K562 (cell line): ENCODE data around the gene ATF6B. TPM values are rescaled to one million over a fixed set of nuclear protein-coding genes. Genes with fewer than 3 reads are reported as not detected.
A peak's percentile ranks its signal among the peaks of the same experiment; 100 is the strongest.

Source experiments
- ARID2 ChIP-seq: fragments of 450-650 bp; IDR thresholded peaks from 2 replicates; pipeline ENCODE4 v1.6.1; 2017; ENCODE audit warnings: antibody characterized with exemption, mild to moderate bottlenecking
- CBFA2T2 ChIP-seq: fragments of 450-650 bp; conservative IDR thresholded peaks from 2 replicates; pipeline ENCODE4 v1.6.1; 2017; ENCODE audit warnings: mild to moderate bottlenecking
- EZH2 ChIP-seq: IDR thresholded peaks from 2 replicates; pipeline ENCODE4 v1.6.1; 2012; ENCODE audit warnings: low read depth, mild to moderate bottlenecking, inconsistent platforms, low read length, borderline replicate concordance
- FOXA3 ChIP-seq, 2 experiments: fragments of 450-650 bp in 1 of 2; sonication (generic) in 1 of 2; formaldehyde crosslinking; IDR thresholded peaks in 1 of 2; conservative IDR thresholded peaks in 1 of 2; 2 replicates each; pipeline versions ENCODE4 v1.4.0 to v1.8.0; 2020 to 2022; ENCODE audit warnings: mild to moderate bottlenecking in 2 of 2, missing genetic modification reagents in 1 of 2
- GTF2A2 ChIP-seq: IDR thresholded peaks from 2 replicates; pipeline ENCODE4 v1.6.1; 2016; ENCODE audit warnings: mild to moderate bottlenecking, missing genetic modification characterization, missing compliant biosample characterization
- HINFP ChIP-seq: fragments of 450-650 bp; conservative IDR thresholded peaks from 2 replicates; pipeline ENCODE4 v1.6.1; 2016; ENCODE audit warnings: missing genetic modification characterization, low read depth, mild to moderate bottlenecking, control low read depth, missing compliant biosample characterization
- HNRNPL ChIP-seq: fragments of 200-400 bp; formaldehyde crosslinking; IDR thresholded peaks from 2 replicates; pipeline ENCODE4 v1.6.1; 2017; ENCODE audit warnings: low read depth, mild to moderate bottlenecking, low read length
- ID3 ChIP-seq, 2 experiments: fragments of 250-450 bp in 1 of 2; fragments of 450-650 bp in 1 of 2; sonication (Bioruptor Pico) in 1 of 2; IDR thresholded peaks; 2 replicates each; pipeline versions ENCODE4 v1.6.1 to v1.8.0; 2016 to 2021; ENCODE audit warnings: mild to moderate bottlenecking in 2 of 2, moderate library complexity in 2 of 2, missing compliant biosample characterization in 1 of 2, missing genetic modification characterization in 1 of 2
- JUND ChIP-seq, 2 experiments: IDR thresholded peaks; 2 replicates in 1 of 2; 3 replicates in 1 of 2; pipeline ENCODE4 v1.6.1; 2011; ENCODE audit warnings: borderline replicate concordance in 2 of 2, low read depth in 2 of 2, low read length in 2 of 2, improper control_type of control experiment in 1 of 2, missing biosample characterization in 1 of 2, missing genetic modification characterization in 1 of 2, missing genetic modification reagents in 1 of 2
- MXI1 ChIP-seq: IDR thresholded peaks from 2 replicates; pipeline ENCODE4 v1.6.1; 2011; ENCODE audit warnings: low read depth, mild to moderate bottlenecking, improper control_type of control experiment, low read length
- NFE2 ChIP-seq: IDR thresholded peaks from 2 replicates; pipeline ENCODE4 v1.6.1; 2014; ENCODE audit warnings: antibody characterized with exemption, low read depth
- NUFIP1 ChIP-seq: fragments of 450-650 bp; IDR thresholded peaks from 2 replicates; pipeline ENCODE4 v1.6.1; 2018; ENCODE audit not compliant: partially characterized antibody
- SMARCE1 ChIP-seq: fragments of 450-650 bp; IDR thresholded peaks from 2 replicates; pipeline ENCODE4 v1.7.1; 2016; ENCODE audit warnings: mild to moderate bottlenecking
- SUPT5H ChIP-seq: fragments of 450-650 bp; IDR thresholded peaks from 2 replicates; pipeline ENCODE4 v1.6.1; 2016
- TFE3 ChIP-seq: fragments of 450-650 bp; formaldehyde crosslinking; IDR thresholded peaks from 2 replicates; pipeline ENCODE4 v1.4.0; 2020; ENCODE audit warnings: mild to moderate bottlenecking, mixed read lengths
- TGIF2 ChIP-seq: sonication (generic); formaldehyde crosslinking; IDR thresholded peaks from 2 replicates; pipeline ENCODE4 v1.8.1; 2022; ENCODE audit warnings: mild to moderate bottlenecking, missing genetic modification reagents, moderate library complexity
- THAP7 ChIP-seq: fragments of 250-450 bp; sonication (Bioruptor Pico); IDR thresholded peaks from 2 replicates; pipeline ENCODE4 v1.5.0; 2021
- VEZF1 ChIP-seq: fragments of 200-800 bp; sonication (Bioruptor generic); IDR thresholded peaks from 2 replicates; pipeline ENCODE4 v1.6.1; 2017; ENCODE audit warnings: missing genetic modification characterization, missing compliant biosample characterization
- ZNF140 ChIP-seq: fragments of 250-450 bp; sonication (Bioruptor Pico); IDR thresholded peaks from 2 replicates; pipeline ENCODE4 v1.8.0; 2021; ENCODE audit warnings: moderate library complexity, mild to moderate bottlenecking, inconsistent platforms
- ZNF282 ChIP-seq: sonication (generic); formaldehyde crosslinking; IDR thresholded peaks from 2 replicates; pipeline ENCODE4 v1.8.1; 2023; ENCODE audit warnings: missing genetic modification reagents
- ZNF316 ChIP-seq: fragments of 450-650 bp; IDR thresholded peaks from 2 replicates; pipeline ENCODE4 v1.6.1; 2016
- ZNF551 ChIP-seq: fragments of 250-450 bp; sonication (Bioruptor Pico); IDR thresholded peaks from 2 replicates; pipeline ENCODE4 v1.5.0; 2021; ENCODE audit warnings: mild to moderate bottlenecking, moderate library complexity
- ZNF695 ChIP-seq: fragments of 450-650 bp; formaldehyde crosslinking; IDR thresholded peaks from 2 replicates; pipeline ENCODE4 v1.4.0; 2020; ENCODE audit warnings: mild to moderate bottlenecking, moderate library complexity
- polyA plus RNA-seq, 8 experiments: library from polyadenylated mRNA; depleted of rRNA in 4 of 8; stranded (reverse) in 5 of 8; unstranded in 3 of 8; fragments of >200 nt; fragmentation: Nextera tagmentation in 2 of 8; fragmentation: Illumina TruSeq in 1 of 8; extraction: Ambion mirVana in 2 of 8; extraction: Trizol in 1 of 8; gene quantifications; 2 replicates each; pipeline versions ENCODE4 v1.2.1 to v1.2.3, GENCODE V29; 2011 to 2014; ENCODE audit warnings: inconsistent platforms in 1 of 8, missing spikeins in 1 of 8
- total RNA-seq, 7 experiments: library from RNA; depleted of rRNA in 6 of 7; stranded (reverse); fragments of >200 nt in 6 of 7; fragmentation: Illumina TruSeq in 2 of 7; extraction: Trizol in 2 of 7; gene quantifications; 2 replicates each; pipeline versions ENCODE4 v1.2.1 to v1.2.3, GENCODE V29; 2011 to 2021; ENCODE audit warnings: low replicate concordance in 1 of 7

Gene ATF6B
- total and polyA plus RNA-seq, 9 of the 15 experiments (the other 6 are each of a cell fraction or from before 2014, with no cell fraction given): 20.7 to 131 (median 31.7) TPM

GRCh38 chr6:32152769-32153563 is 24.9 kb upstream of the ATF6B start (continued):
- TF ChIP-seq HINFP (tag): no peak
- no peak for TF ChIP-seq ZNF282 (CRISPR knock-in tag)
- no peak for TF ChIP-seq ID3 (CRISPR knock-in tag; IDR thresholded peaks at IDR 0.05)
- 0 out of 2 replicates have a peak, but pooled peaks have one; percentile 18 for TF ChIP-seq ID3 (tag; IDR thresholded peaks at IDR 0.05)
- TF ChIP-seq SMARCE1: peak; percentile 14; the same call in 1 of the 2 replicates
- no peak for TF ChIP-seq ZNF140 (CRISPR knock-in tag)
- peak; percentile 38; the same call in 1 of the 2 replicates for TF ChIP-seq VEZF1
- peak; percentile 80 for TF ChIP-seq NFE2
- no peak for TF ChIP-seq TFE3 (CRISPR knock-in tag)
- no peak for TF ChIP-seq CBFA2T2
- no peak for TF ChIP-seq ZNF695
- TF ChIP-seq ZNF551 (CRISPR knock-in tag): no peak
- TF ChIP-seq EZH2: no peak
- no peak for TF ChIP-seq MXI1
- TF ChIP-seq THAP7 (CRISPR knock-in tag): no peak
- no peak for TF ChIP-seq GTF2A2 (tag)
- TF ChIP-seq ZNF316: peak; percentile 78
- TF ChIP-seq FOXA3 (CRISPR knock-in tag; conservative IDR thresholded peaks at IDR 0.05 in 1 of 2, IDR thresholded peaks at IDR 0.05 in 1 of 2): peak in 1 of 2 experiments; percentile 53; a peak in 2 of 4 replicates
- no peak for TF ChIP-seq NUFIP1
- no peak for TF ChIP-seq ARID2
- TF ChIP-seq HNRNPL: no peak
- TF ChIP-seq SUPT5H: no peak
- no peak for TF ChIP-seq TGIF2 (CRISPR knock-in tag)
- TF ChIP-seq JUND (IDR thresholded peaks at IDR 0.05; ENCODE audit: borderline replicate concordance, low read depth, low read length): no peak
- no peak for TF ChIP-seq JUND (tag; IDR thresholded peaks at IDR 0.05; ENCODE audit: borderline replicate concordance, low read depth, low read length)
